OCI-LY3 (cell line): ENCODE data around the gene RNF144B.

Source experiments
- H2AFZ ChIP-seq: fragments of 200-600, 300-600 bp; shearing (Covaris generic); 2 replicates; pipeline ENCODE4 v1.6.0; 2014; ENCODE audit warnings: antibody characterized with exemption, low read depth, low read length
- H3K27ac ChIP-seq: fragments of 200-600, 300-600 bp; sonication (generic); 2 replicates; pipeline ENCODE4 v1.5.1; 2014; ENCODE audit warnings: mild to moderate bottlenecking, low read length, moderate library complexity, mixed read lengths
- H3K27me3 ChIP-seq: fragments of 200-600, 300-600 bp; sonication (generic); 2 replicates; pipeline ENCODE4 v1.6.1; 2014; ENCODE audit warnings: low read depth, low read length, mixed read lengths
- H3K36me3 ChIP-seq: fragments of 200-600, 300-600 bp; sonication (generic); replicated peaks from 2 replicates; pipeline ENCODE3; 2014; ENCODE audit warnings: low read depth, low read length, mixed read lengths
- H3K4me1 ChIP-seq: fragments of 300-600, 200-600 bp; sonication (generic); 2 replicates; pipeline ENCODE4 v1.6.1; 2014; ENCODE audit warnings: low read length, mixed read lengths
- H3K4me2 ChIP-seq: fragments of 200-600, 300-600 bp; sonication (generic); 2 replicates; pipeline ENCODE4 v1.6.1; 2014; ENCODE audit warnings: low read length, mixed read lengths
- H3K4me3 ChIP-seq: fragments of 300-600, 200-600 bp; sonication (generic); 2 replicates; pipeline ENCODE4 v1.5.1; 2014; ENCODE audit warnings: antibody characterized with exemption, mild to moderate bottlenecking, low read length, moderate library complexity
- H3K79me2 ChIP-seq: fragments of 300-600, 200-600 bp; shearing (Covaris generic); 2 replicates; pipeline ENCODE4 v1.6.1; 2014; ENCODE audit warnings: mild to moderate bottlenecking, low read length, mixed read lengths
- H3K9ac ChIP-seq: fragments of 300-600, 200-600 bp; shearing (Covaris generic); 2 replicates; pipeline ENCODE4 v1.6.0; 2014; ENCODE audit warnings: mild to moderate bottlenecking, low read length, moderate library complexity
- H3K9me3 ChIP-seq: fragments of 200-600, 300-600 bp; shearing (Covaris generic); 2 replicates; pipeline ENCODE4 v1.6.1; 2014; ENCODE audit warnings: low read length, mixed read lengths; ENCODE audit not compliant: insufficient read depth
- H4K20me1 ChIP-seq: fragments of 200-600, 300-600 bp; sonication (generic); 2 replicates; pipeline ENCODE4 v1.6.1; 2016; ENCODE audit warnings: low read length, mixed read lengths; ENCODE audit not compliant: insufficient read depth
- CTCF ChIP-seq: fragments of 200-600, 300-600 bp; sonication (generic); IDR thresholded peaks from 2 replicates; pipeline ENCODE4 v1.5.1; 2014; ENCODE audit warnings: antibody characterized with exemption, low read length, low read depth
- EZH2phosphoT487 ChIP-seq: fragments of 200-600 bp; shearing (Covaris generic); IDR thresholded peaks from 2 replicates; pipeline ENCODE4 v1.6.1; 2018; ENCODE audit warnings: antibody characterized with exemption, mixed run types, low read depth

Gene RNF144B

GRCh38 chr6:18491308-18492045 lies 104.3 kb downstream of the RNF144B start:
- no peaks in the 10 kb centered on the region for H4K20me1 ChIP-seq
- peaks cover 42% of the 10 kb centered on the region for H3K4me1 ChIP-seq
- no peak overlapping the region for H3K9ac ChIP-seq
- no peak overlapping the region for H3K4me2 ChIP-seq
- H3K79me2 ChIP-seq = no peaks in the 10 kb centered on the region
- no peaks in the 10 kb centered on the region for H3K27me3 ChIP-seq
- no peak overlapping the region for H3K4me3 ChIP-seq
- no peak overlapping the region for H3K27ac ChIP-seq
- no peak overlapping the region for H2AFZ ChIP-seq
- TF ChIP-seq CTCF = no peak
- TF ChIP-seq EZH2phosphoT487 = no peak
- no peaks in the 10 kb centered on the region for H3K36me3 ChIP-seq
- H3K9me3 ChIP-seq = no peaks in the 10 kb centered on the region

- Histone ChIP-seq H4K20me1 (no peaks in the 10 kb centered on the region), H3K36me3 (no peaks in the 10 kb centered on the region), H3K9me3 (no peaks in the 10 kb centered on the region), H2AFZ (peak overlapping the region; percentile 58; the same call in 1 of the 2 replicates), H3K4me2 (peak overlapping the region; percentile 30; the same call in 1 of the 2 replicates), H3K27me3 (no peaks in the 10 kb centered on the region), H3K27ac (no peak overlapping the region; the same call in 1 of the 2 replicates), H3K4me1 (peaks cover 44% of the 10 kb centered on the region), H3K9ac (no peak overlapping the region), H3K4me3 (no peak overlapping the region), H3K79me2 (no peaks in the 10 kb centered on the region)
- TF ChIP-seq CTCF (no peak), EZH2phosphoT487 (no peak)
These were observed 105.8 kb downstream of the RNF144B start for GRCh38 chr6:18492972-18493371.

GRCh38 chr6:18493382-18493891 lies 106.3 kb downstream of the RNF144B start:
- H3K4me2 ChIP-seq = peak overlapping the region; percentile 30; the same call in 1 of the 2 replicates
- TF ChIP-seq CTCF (no peak), EZH2phosphoT487 (no peak)

GRCh38 chr6:18493925-18494324 lies 106.8 kb downstream of the RNF144B start:
- Histone ChIP-seq H3K79me2 (no peaks in the 10 kb centered on the region), H2AFZ (no peak overlapping the region), H3K9me3 (no peaks in the 10 kb centered on the region), H3K36me3 (no peaks in the 10 kb centered on the region), H3K27me3 (no peaks in the 10 kb centered on the region), H4K20me1 (no peaks in the 10 kb centered on the region), H3K27ac (no peak overlapping the region), H3K4me3 (no peak overlapping the region), H3K4me2 (no peak overlapping the region), H3K9ac (no peak overlapping the region), H3K4me1 (peaks cover 54% of the 10 kb centered on the region)
- no peak for TF ChIP-seq EZH2phosphoT487
- no peak for TF ChIP-seq CTCF

More at GRCh38 chr6:18493382-18493891, 106.3 kb downstream of the RNF144B start:
- Histone ChIP-seq H3K27me3 (no peaks in the 10 kb centered on the region), H3K4me1 (peaks cover 49% of the 10 kb centered on the region), H3K36me3 (no peaks in the 10 kb centered on the region), H3K79me2 (no peaks in the 10 kb centered on the region), H2AFZ (0 out of 2 replicates have a peak overlapping the region, but pooled peaks have one; percentile 58), H4K20me1 (no peaks in the 10 kb centered on the region), H3K9ac (no peak overlapping the region), H3K9me3 (no peaks in the 10 kb centered on the region), H3K27ac (no peak overlapping the region; the same call in 1 of the 2 replicates), H3K4me3 (no peak overlapping the region)
